GM19467 (cell line): ENCODE measurements around the gene GLTPD2.

ENCODE experiments used
- ATAC-seq: cut with Tn5 transposase; IDR thresholded peaks from one replicate; pipeline ENCODE4 v1.9.1; 2021; ENCODE audit warnings: mild to moderate bottlenecking, moderate library complexity; ENCODE audit not compliant: unreplicated experiment

Gene GLTPD2

DNA sequence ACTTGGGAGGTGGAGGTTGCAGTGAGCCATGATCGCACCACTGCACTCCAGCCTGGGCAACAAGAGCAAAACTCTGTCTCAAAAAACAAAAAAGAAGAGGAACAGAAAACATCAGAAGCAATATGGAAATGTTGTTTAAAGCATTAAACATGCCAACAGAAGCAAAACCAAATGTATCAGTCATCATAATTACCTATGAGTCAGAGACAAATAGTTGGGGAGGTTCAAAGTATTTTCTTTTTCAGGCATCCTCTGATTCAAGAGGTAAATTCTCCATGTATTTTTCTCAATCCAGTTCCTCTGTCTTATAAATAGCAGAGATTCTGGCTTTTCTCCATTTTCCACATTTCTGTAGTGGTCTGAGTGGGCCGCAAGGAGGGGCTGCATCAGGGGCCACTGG is 19.1 kb upstream of the GLTPD2 start:
- no peak for ATAC-seq

DNA sequence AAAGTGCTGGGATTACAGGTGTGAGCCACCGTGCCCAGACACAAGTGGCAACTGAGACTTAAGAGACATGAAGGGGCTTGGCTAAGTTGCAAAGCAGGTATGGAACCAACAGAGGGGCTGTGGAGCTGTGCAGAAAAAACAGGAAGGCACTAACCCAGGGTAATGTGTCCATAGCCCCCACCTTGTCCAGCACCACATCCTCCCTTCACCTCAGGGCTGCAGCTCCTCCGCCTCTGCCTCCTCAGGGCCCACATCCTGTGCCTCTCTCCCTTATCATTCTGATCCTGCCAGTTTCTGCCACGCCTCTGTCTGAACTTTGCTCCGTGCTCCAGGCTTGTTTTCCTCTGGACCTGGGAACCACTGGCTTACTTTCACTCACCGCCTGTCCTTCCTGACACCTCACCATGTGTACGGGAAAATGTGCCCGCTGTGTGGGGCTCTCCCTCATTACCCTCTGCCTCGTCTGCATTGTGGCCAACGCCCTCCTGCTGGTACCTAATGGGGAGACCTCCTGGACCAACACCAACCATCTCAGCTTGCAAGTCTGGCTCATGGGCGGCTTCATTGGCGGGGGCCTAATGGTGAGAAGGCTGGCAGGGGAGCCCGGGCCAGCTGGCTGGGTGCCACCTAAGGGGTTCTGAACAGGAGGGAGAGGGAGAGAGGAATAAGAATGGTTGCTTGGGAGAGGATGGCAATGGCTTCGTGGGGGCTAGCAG is 17.1 kb upstream of the GLTPD2 start, which contains the start of gene TM4SF5:
Gene TM4SF5, plus strand, starts transcription at position 368 of the 716 bp plus-strand sequence. Its CDS starts 37 bp downstream, at position 405.
- no peak for ATAC-seq

DNA sequence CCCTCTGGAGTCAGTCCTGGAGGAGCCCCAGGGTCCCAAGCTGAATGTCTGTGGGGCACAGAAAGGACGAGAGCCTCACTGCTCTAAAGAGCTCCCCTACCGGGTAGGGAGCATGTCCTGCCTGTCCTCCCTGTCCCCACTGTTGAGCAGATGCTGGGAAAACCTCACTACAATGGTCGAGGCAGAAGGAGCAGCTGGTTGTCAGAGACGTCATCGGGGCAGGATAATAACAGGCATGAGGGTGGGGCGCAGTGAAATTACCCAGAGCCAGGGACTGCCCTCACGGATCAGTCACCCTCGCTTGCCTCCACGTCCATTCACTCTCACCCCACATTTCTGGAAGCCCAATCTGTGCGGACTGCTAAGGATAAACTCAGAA is 16.5 kb upstream of the GLTPD2 start:
- ATAC-seq, result no peak

DNA sequence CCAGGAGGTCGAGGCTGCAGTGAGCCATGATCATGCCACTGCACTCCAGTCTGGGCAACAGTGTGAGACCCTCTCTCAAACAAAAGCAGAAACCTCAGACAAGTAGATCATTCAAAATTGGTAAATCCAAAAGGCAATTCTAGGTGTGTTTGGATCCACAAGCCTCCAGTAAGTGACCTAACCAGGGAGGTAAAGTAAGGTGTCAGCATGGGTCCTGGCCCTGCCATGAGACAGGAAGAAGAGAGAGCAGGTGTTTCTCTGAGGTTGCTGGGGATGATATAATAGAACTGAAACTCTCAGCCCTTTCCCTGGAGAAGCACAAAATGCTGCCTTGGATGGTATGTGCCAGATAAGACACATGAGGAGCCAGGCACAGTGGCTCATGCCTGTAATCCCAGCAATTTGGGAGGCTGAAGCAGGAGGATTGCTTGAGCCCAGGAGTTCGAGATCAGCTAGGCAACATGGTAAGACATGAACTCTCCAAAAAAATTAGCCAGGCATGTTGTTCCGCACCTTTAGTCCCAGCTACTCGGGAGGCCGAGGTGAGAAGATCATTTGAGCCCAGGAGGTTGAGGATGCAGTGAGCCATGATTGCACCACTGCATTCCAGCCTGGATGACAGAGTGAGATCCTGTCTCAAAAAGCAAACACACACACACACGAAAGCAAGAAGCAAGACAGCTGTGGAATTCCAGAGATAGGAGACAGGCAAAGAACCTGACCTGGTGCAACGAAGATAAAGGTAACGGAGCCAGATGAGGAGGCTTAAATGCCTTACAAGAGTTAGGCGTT is 10.6 kb upstream of the GLTPD2 start:
- no peak for ATAC-seq

DNA sequence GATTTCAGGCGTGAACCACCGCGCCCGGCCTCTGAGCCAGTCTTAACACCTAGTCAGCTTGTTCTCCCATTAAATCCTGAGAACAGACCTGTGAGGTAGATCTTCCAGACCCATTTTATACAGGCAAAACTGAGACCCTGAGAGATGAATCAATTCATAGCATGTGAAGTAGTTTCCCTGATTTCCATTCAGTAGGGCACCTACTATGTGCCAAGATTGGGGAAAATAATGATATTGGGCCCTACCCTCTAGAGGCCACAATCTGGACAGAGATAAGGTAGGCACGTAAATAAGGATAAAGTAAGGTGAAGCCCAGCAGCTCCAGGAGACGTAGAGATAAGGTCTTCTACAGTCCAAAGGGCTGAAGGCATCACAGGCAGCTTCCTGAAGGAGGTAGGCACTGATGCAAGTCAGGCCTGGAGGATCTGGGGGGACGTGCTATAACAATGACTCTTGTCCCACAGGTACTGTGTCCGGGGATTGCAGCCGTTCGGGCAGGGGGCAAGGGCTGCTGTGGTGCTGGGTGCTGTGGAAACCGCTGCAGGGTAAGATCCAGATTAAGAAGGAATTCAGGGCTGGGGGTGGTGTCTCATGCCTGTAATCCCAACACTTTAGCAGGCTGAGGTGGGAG is 8.3 kb upstream of the GLTPD2 start:
- no peak for ATAC-seq

DNA sequence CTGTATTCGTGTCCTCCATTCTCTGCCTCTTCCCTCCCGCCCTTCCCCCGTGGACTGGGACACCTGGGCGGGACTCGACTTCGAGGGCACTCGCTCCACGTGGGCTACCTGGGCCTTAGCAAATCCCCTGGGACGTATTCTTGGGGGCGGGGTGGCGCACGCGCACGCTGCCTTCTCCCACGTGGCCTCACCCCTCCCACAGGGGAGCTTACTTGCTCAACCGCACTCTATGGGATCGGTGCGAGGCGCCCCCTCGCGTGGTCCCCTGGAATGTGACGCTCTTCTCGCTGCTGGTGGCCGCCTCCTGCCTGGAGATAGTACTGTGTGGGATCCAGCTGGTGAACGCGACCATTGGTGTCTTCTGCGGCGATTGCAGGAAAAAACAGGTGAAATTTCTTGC is 6.1 kb upstream of the GLTPD2 start:
- ATAC-seq, result no peak

DNA sequence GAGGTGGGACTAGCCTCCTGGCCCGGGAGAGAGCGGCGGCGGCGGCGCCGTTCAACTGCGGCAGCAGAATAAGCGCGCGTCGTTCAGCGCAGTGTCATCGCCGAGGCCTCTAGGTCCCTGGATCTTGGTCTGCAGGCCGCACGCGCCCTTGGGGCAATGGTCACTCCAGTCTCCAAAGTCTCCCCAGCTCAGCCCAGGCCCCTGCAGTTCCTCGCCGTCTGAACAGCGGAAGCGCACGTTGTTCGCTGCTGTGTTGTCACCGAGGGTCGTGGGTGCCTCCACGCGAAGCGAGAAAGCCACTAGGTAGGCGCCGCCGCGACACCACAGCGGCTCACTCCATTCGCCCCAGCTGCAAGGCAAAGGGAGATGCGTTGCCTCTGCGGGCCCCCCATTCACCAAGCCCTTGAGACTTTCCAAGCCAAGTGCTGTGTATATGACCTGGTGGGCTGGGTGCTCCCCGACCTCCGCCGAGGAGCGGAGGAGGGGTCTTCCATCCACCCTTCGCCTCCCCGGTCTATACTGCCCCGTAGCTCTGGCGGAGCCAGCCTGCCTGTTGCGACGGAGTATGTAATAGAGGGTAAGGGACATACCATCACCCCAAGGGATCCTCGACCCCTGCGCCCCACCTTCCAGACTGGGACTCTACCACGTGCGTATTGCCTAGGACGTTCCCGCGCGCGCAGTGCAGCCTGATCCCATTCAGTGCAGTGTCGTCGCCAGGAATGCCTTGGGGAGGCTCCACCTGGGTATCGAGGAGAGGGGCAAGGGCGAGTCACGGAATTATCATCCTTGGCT is 3.3 kb upstream of the GLTPD2 start:
- ATAC-seq, result no peak

DNA sequence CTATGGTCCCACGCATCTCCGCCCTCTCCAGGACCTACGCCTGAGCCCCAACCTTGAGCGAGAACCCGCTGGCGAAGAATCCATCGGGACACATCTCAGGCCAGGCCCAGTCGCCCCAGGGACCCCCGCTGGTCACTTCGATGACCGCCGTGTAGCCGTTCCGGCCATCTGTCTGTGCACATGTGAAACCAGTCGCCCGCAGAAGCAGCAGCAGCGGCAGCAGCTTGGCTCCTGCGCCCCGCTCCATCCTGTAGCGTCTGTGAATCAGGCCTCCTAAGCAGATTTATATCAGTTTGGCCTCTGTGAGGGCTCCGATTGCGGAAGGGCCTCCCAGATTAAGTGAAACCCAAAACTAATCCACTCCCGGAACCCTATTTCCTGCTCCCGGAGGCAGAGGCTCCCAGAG is 2.7 kb upstream of the GLTPD2 start, which contains the start of gene VMO1:
Gene VMO1, minus strand, starts transcription at position 259 of the 406 bp plus-strand sequence. Its CDS starts 12 bp downstream, at position 247.
- ATAC-seq, result no peak

DNA sequence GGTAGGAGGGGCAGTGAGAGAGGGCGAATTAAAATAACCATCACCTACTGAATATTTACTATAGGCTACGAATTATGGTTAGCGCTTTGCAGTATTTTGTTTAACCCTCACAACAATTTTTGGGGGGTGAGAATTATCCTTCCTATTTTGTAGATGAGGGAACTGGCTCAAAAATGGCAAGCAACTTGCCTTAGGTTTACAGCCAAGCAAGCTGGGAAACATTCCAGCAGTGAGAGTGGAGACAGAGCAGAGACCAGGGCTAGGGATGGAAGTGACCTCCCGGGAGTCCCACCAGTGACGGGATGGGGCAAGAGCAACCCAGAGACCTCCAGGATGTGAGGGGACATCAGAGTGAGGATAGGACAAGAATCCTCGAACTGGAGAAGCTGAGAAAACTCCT is 2.2 kb upstream of the GLTPD2 start:
- no peak for ATAC-seq

DNA sequence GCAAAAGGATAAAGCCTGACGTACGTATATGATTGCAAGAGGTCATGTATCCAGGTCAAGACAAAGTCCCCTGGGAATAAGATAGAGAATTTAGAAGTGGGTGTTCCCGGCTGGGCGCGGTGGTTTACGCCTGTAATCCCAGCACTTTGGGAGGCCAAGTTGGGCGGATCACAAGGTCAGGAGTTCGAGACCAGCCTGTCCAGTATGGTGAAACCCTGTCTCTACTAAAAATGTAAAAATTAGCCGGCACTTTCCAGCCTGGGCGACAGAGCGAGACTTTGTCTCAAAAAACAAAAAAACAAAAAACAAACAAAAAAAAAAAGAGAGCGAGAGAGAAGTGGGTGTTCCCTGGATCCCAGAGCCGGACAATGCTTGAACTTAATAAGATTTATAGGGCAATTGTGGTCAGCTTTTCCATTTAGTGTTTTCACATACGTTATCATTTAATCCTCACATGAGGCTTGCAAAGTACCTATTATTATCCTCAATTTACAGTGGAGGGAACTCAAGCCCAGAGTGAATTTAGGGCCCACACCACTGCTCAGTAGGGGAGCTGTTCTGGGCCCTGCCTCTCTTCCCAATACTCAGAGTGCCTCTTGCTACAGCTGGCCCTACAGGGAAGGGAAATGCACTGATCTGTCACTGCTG is 481 bp upstream of the GLTPD2 start:
- no peak for ATAC-seq

DNA sequence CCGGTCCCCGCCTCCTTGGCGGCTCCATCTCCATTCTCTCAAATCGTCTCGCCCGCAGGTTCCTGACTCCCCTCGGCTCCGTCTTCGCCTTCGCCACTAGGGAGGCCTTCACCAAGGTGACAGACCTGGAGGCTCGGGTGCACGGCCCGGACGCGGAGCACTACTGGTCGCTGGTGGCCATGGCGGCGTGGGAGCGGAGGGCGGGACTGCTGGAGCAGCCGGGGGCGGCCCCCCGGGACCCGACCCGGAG is 862 bp downstream of the GLTPD2 start:
- ATAC-seq, result no peak

DNA sequence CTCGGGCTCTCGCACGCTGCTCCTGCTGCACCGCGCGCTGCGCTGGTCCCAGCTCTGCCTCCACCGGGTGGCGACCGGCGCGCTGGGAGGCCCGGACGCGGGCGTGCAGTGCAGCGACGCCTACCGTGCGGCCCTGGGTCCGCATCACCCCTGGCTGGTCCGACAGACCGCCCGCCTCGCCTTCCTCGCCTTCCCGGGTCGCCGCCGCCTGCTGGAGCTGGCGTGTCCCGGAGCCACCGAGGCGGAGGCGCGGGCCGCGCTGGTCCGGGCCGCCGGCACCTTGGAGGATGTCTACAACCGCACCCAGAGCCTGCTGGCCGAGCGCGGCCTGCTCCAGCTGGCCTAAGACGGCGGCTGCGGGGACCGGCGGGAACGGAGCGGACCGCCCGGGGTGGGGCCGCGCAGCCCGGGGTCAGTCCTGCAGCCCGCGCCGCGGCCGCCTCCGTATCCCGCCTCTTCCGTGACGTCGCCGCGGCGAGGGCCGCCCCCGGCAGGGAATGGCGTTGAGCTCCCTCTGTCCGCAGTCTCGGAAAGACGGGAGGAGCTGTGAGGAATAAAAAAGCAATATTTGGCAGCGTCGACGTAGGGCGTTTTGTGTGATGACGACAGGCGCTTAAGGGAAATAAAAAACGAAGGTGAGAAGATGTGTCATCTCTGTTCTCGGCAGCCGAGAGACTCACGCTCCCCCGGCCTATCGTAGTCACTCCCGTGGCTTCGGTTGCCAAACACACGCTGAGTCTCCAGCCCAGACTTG is 1.4 kb downstream of the GLTPD2 start:
- ATAC-seq, result peak; percentile 79

DNA sequence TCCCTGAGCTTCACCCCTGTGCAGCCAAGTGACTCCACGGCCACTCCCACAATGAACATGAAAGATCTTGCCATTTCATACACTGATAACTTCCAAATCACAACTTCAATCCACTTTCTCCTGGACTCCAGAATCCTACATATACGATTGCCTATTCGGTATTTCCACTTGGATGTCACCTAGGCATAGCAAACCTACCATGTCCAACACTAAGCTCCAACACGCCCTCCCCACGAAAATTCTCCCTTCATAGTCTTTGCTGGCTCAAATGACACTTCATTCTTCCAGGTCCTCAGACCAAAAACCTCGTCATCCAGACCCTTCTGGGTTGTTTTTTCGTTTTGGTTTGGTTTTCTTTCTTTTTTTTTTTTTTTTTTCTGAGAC is 1.9 kb downstream of the GLTPD2 start:
- no peak for ATAC-seq

DNA sequence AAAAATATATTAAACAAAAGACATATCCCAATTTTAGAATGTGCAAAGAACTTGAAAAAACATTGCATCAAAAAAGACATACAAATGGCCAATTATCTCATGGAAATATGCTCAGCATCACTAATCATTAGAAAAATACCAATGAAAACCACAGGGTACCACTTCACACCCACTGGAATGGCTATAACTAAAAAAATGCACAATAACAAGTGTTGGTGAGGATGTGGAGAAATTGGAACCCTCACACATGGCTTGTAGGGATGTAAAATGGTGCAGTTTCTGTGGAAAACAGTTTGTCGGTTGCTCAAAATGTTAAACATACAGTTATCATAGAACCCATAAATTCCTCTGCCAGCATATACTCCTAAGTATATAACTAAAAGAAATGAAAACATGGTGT is 6.4 kb downstream of the GLTPD2 start:
- ATAC-seq, result no peak

DNA sequence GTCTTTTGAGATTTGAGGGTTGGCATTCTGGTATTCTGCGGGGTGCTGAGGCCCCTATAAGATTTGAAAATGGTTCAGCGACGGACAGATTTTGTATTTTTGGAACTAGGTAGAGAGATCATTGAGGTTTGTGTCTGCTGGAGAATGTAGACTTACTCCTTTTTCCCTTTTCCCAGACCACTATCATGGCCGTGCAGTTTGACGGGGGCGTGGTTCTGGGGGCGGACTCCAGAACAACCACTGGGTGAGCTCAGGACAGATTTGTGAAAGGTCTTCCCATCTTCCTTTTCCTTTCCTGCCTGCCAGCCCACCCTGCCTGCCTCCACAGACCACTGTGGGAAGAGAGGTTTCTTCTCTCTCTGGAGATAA is 7.8 kb downstream of the GLTPD2 start:
- no peak for ATAC-seq

DNA sequence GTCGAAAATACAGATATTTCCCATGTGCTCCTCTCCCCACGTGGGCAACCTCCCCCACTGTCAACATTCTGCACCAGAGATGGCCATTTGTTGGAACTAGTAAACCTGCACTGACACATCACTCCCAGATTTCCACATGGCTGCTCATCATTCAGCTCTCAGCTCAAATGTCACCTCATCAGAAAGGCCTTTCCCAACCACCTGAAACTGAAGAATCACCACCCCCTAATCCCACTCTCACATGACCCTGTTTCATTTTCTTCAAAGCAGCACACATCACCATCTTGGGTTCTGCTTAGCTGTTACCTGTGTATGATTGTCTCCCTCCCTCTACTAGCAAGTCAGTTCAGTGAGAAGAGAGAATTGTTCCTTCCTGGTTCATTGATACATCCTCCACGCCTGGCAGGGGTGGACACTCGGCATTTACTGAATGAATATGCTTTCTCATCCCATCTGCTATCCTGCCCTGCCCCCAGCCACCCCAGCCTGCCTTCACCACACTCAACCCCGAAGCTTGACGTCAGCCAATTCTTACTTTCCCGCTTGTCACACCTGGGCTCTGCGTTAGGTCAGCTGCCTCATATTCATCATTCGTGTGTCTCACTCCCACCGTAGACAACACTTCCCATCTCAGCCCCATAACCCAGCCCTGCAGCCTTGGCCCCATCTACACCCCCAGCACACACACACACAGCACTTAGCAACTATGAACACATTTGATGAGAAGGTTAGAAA is 11.9 kb downstream of the GLTPD2 start:
- ATAC-seq, result no peak

DNA sequence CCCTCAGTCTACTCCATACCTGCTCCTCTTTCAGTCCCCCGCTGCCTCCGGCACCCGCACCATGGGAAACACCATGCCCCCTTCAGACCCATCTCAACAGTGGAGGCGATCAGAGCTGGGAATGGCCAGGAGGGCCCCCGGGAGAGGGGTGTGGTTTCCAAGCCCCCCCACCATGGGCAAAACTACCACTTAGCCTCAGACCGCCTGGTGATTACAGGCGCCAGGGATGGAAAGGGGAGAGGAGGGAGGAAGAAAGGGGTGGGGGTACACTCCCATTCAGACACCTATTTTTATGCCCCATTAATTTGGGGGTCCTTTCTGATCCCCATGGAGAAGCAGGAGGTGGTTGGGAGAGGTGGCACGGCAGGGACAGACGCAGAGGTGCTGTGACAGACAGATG is 13.5 kb downstream of the GLTPD2 start, which contains the start of gene C17orf114:
Gene C17orf114, minus strand, starts transcription at position 101 of the 400 bp plus-strand sequence.
- no peak for ATAC-seq

DNA sequence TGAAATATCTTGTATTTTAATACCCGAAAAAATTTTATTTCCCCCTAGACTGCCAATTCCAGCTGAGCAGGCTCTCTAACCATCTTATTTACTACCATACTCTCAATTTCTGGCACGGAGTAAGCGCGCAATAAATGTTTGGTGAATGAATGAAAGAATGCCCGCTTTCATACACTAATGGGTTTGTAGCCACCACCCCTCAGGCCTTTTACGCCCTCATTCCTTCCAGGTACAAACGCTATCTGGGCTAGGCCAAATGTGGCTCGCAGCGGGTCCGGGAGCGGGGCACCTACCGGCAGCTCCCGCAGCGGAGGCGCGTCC is 17.7 kb downstream of the GLTPD2 start:
- no peak for ATAC-seq

DNA sequence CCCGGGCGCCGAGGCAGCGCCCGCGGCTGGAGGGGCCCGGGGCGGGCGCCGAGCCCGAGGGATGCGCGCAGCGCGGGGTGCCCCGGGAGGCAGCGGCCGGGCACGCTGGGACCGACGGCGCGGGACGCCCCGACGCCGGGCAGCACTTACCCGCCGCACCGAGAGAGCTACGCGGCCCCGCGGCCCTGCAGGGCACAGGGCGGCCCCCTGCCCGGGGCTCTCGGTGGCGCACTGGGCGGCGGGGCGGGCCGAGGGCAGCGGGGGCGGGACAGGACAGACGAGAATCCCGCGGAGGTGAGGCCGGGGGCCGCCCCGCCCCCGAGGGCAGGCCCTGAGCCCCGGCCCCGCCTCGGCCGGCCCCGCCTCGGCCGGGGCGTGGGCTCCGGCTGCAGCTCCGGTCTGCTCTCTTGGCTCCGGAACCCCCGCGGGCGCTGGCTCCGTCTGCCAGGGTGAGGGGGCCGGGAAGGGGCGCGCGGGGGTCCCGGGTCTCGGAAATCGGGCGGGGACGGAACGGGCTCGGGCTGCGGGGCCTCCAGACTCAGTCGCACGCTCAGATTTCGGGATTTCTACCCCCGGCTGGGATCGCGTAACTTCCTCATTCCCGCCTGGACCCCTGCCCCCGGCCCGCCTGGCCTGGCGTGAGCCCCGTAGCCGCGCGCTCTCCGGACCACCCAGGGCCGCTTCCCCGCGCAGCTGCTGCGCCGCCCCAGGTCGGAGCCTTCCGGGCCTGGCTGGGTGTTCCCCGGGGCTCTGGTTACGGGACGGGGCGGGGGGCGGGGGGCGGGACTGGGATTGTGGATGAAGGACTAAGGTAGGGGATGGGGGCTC is 18.2 kb downstream of the GLTPD2 start, which contains the start of gene PLD2:
Gene PLD2, plus strand, starts transcription at position 376 of the 828 bp plus-strand sequence. CDS start 621 bp downstream, outside the sequence.
- peak; percentile 94 for ATAC-seq
